GDM1 (cell line): ENCODE results near the gene PRSS27.

Experiments
- DNase-seq: peaks from one replicate; lab custom pipeline; 2025; lab: John Stamatoyannopoulos, UW

PRSS27 gene

DNA sequence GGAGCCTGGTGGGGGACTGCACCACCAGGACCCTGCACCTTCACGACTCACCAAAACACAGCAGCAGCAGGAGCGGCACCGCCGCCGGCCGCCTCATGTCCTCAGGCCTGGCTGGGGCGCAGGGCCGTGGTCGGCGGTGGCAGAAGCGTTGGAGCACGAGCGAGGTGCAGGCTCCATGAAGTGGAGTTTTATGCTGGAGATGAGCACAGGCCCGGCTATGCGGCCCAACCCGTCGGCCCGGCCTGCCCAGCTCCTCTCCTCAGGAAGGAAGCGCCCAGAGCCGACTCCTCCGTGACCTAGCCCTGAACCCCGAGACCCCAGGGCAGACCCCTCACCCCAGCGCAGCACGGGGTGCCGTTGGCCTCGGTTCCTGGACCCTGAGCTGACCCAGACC lies at the start of gene PRSS27:
Gene PRSS27, minus strand, starts transcription at position 161 of the 394 bp plus-strand sequence. Its CDS starts 64 bp downstream, at position 97.
- no peak for DNase-seq

DNA sequence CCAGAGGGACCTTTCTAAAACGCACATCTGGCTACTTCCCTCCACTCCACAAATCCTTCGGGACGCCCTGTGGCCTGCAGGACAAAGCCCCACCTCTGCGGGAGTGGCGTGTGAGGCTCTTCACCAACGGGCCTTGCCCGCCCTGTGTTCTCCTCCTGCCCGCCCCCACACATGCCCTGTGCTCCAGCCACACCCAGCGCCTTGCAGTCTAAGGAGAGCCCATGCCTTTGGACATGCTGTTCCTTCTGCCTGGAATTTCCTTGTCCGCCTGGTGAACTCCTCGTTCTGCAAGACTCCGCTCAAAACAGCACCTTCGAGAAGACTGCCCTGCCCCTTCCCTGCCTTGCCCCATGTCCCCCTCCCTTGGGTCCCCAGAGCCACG lies 49.6 kb upstream of the PRSS27 start:
- DNase-seq = no peak

DNA sequence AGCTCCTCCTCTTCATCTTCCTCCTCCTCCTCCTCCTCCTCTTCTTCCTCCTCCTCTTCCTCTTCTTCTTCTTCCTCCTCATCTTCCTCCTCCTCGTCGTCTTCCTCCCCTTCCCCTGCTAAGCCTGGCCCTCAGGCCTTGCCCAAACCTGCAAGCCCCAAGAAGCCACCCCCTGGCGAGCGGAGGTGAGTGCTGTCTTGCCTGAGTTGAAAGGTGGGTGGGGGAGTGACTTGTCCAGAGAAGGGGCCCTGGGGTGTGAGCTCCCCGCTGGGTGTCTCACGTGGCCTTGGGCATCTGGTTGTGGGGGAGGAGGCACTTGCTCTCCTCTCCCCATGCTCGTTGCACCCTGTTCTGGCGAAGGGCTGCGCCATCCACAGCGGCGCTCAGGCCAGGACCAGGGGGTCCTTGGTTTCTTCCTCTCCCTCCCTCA lies 49.1 kb upstream of the PRSS27 start:
- DNase-seq = no peak

GRCh38 chr16:2768403-2769089 lies 48.5 kb upstream of the PRSS27 start:
- DNase-seq = no peak

DNA sequence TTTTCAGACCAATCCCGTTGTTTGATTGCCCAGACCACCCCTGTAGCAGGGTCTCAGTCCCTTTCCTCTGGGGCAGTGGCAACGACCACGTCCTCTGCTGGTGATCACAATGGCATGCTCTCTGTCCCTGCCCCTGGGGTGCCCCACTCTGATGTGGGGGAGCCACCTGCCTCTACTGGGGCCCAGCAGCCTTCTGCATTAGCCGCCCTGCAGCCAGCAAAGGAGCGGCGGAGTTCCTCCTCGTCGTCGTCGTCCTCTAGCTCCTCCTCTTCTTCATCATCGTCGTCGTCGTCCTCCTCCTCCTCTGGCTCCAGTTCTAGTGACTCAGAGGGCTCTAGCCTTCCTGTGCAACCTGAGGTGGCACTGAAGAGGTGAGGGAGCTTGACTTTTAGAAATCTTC lies 47.9 kb upstream of the PRSS27 start:
- no peak for DNase-seq

- DNase-seq = no peak
Measured at GRCh38 chr16:2767140-2767731, 47.2 kb upstream of the PRSS27 start.

- no peak for DNase-seq
Measured at GRCh38 chr16:2766430-2767139, 46.6 kb upstream of the PRSS27 start.

DNA sequence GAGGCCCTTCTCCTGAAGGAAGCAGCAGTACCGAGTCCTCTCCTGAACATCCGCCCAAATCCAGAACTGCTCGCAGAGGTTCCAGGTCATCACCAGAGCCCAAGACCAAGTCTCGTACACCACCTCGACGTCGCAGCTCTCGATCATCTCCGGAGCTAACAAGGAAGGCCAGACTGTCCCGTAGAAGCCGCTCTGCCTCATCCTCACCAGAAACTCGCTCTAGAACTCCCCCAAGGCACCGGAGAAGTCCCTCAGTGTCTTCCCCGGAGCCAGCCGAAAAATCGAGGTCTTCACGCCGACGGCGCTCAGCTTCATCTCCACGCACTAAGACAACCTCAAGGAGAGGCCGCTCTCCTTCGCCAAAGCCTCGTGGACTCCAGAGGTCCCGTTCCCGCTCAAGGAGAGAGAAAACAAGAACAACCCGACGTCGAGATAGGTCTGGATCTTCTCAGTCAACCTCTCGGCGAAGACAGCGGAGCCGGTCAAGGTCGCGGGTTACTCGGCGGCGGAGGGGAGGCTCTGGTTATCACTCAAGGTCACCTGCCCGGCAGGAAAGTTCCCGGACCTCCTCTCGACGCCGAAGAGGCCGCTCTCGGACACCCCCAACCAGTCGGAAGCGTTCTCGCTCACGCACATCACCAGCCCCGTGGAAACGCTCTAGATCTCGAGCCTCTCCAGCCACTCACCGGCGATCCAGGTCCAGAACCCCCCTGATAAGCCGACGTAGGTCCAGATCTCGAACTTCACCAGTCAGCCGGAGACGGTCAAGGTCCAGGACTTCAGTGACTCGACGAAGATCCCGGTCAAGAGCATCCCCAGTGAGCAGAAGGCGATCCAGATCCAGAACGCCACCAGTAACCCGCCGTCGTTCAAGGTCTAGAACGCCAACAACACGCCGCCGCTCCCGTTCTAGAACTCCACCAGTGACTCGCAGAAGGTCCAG lies 45.7 kb upstream of the PRSS27 start:
- no peak for DNase-seq

DNA sequence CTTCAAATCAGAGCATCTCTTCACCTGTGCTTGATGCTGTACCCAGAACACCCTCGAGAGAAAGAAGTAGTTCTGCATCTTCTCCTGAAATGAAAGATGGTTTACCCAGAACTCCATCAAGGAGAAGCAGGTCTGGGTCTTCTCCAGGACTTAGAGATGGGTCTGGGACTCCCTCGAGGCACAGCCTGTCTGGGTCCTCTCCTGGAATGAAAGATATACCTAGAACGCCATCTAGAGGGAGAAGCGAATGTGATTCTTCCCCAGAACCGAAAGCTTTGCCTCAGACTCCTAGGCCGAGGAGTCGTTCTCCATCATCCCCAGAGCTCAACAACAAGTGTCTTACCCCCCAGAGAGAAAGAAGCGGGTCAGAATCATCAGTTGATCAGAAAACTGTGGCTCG lies 44.7 kb upstream of the PRSS27 start:
- no peak for DNase-seq

DNA sequence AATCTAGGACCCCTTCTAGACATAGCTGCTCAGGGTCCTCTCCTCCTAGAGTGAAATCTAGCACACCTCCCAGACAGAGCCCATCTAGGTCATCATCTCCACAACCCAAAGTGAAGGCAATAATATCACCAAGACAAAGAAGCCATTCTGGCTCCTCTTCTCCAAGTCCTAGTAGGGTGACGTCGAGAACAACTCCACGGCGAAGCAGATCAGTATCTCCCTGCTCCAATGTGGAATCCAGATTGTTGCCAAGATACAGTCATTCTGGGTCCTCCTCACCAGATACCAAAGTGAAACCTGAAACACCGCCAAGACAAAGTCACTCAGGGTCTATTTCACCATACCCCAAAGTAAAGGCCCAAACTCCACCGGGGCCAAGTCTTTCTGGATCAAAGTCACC lies 43.1 kb upstream of the PRSS27 start:
- no peak for DNase-seq

DNA sequence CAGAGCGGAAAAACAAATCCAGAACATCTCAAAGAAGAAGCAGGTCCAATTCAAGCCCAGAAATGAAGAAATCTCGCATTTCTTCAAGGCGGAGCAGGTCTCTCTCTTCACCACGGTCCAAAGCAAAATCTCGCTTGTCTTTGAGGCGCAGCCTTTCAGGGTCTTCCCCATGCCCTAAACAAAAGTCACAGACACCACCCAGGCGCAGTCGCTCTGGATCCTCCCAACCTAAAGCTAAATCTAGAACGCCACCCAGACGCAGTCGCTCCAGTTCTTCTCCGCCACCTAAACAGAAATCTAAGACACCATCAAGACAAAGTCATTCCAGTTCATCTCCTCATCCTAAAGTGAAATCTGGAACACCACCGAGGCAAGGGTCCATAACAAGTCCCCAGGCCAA lies 42.7 kb upstream of the PRSS27 start:
- no peak for DNase-seq

GRCh38 chr16:2761886-2762583 lies 42.0 kb upstream of the PRSS27 start:
- DNase-seq = no peak

DNA sequence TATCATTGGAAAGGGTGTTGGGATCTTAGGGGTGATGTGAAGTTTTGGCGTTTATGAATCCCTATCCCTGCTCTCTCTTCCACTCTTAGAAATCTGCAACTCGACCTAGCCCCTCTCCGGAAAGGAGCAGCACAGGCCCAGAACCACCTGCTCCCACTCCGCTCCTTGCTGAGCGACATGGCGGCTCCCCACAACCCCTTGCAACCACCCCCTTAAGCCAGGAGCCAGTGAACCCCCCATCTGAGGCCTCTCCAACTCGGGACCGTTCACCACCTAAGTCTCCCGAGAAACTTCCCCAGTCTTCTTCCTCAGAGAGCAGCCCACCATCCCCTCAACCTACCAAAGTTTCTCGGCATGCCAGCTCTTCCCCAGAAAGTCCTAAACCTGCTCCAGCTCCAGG lies 41.4 kb upstream of the PRSS27 start:
- no peak for DNase-seq

- DNase-seq = no peak
Measured at GRCh38 chr16:2757344-2757743, 37.3 kb upstream of the PRSS27 start.

- no peak for DNase-seq
Measured at GRCh38 chr16:2756288-2757015, 36.4 kb upstream of the PRSS27 start.

- DNase-seq = no peak
Measured at GRCh38 chr16:2755158-2755557, 35.1 kb upstream of the PRSS27 start.

DNA sequence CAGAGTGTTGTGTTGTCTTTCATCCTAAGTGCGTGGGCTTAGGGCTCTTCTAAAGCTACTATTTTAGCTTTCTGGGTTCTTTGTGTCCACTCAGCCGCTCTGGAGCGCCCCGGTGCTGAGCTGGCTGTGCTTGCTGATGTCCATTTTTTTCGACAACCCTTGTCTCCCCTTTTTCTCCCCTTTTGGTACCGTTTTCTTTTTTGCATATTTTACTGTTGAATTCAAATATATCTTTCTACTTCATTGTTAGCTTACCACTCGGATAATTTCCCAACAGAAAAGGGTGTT lies 33.7 kb upstream of the PRSS27 start:
- no peak for DNase-seq

GRCh38 chr16:2752850-2753732 lies 33.1 kb upstream of the PRSS27 start:
- peak; percentile 82 for DNase-seq

DNA sequence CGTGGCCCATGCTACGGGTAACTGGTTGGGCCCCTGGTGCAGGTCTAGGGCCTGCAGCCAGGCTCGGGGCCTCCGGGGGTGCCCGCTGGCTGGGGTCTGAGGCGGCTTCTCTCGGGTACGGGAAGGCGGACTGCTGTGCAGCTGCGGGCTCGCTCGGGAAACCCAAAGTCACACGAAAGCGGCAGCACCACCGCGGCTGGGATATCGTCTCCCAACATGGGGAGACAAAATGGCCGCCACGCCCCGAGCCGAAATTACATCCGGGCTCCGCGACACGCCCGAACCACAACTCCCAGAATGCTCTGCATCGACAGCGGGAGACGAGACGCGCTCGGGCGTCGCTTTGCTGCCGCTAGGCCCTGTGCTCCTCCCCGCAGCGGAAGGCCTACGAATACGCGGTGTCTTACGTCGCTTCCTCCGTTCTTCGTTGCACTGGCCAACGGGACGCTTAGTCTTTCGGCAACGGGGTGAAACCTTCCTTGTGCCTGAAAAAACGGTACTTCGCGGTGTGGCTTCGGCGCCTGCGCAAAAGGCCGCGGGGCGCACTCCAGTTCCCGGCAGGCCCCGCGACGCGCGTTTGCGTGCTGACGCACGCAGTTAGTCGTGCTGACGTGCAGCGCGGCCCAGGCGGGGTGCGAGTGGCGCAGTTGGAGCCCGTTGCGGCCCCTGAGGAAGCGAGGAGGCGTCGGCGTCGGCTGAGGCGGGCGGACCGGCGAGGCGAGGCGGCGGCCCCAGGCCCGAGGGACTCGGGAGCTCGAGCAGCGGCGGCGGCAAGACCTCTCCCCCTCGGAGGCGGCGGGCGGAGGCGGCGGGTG lies 32.2 kb upstream of the PRSS27 start, which contains the start of gene SRRM2:
Gene SRRM2, plus strand, starts transcription at position 604 of the 815 bp plus-strand sequence. CDS start 3,727 bp downstream, outside the sequence.
- DNase-seq = peak; percentile 99
